AG04450 (cell line): ENCODE data around the gene MCL1. TPM values are rescaled to one million over a fixed set of nuclear protein-coding genes. Genes with fewer than 3 reads are reported as not detected.

Experiments used
- CTCF ChIA-PET: fragments of 300-600, 350-600 bp; formaldehyde crosslinking; extraction: SDS; loops from one replicate; lab custom pipeline; 2022; ENCODE audit warnings: antibody characterized with exemption, inconsistent platforms; lab: Charles Lee
- POLR2A ChIA-PET: fragments of 350-600 bp; formaldehyde crosslinking; extraction: SDS; loops from one replicate; lab custom pipeline; 2021; ENCODE audit warnings: antibody characterized with exemption, inconsistent platforms; lab: Yijun Ruan, JAX
- DNase-seq: peaks from one replicate; pipeline ENCODE4 v3.0.0-alpha.2; 2011; ENCODE audit warnings: low read depth, low spot score
- H3K27ac ChIP-seq: one replicate; pipeline ENCODE4 v1.5.1; 2012; ENCODE audit warnings: low read depth, low read length, control low read depth
- H3K27me3 ChIP-seq: one replicate; pipeline ENCODE4 v1.6.0; 2012; ENCODE audit warnings: low read length; ENCODE audit not compliant: control insufficient read depth, insufficient read depth
- H3K4me3 ChIP-seq: 2 replicates; pipeline ENCODE4 v1.5.1; 2011; ENCODE audit warnings: mild to moderate bottlenecking, low read depth, low read length, control low read depth
- H3K9me3 ChIP-seq: 2 replicates; pipeline ENCODE4 v1.5.1; 2012; ENCODE audit warnings: low read length; ENCODE audit not compliant: control insufficient read depth, insufficient read depth
- CTCF ChIP-seq: IDR thresholded peaks from 2 replicates; pipeline ENCODE4 v1.5.1; 2011; ENCODE audit warnings: low read depth, low read length, control low read depth, inconsistent platforms
- polyA plus RNA-seq: library from polyadenylated mRNA; depleted of rRNA; stranded (reverse); fragments of >200 nt; gene quantifications from 2 replicates; pipeline ENCODE4 v1.2.3, GENCODE V29; 2011

MCL1 gene
- polyA plus RNA-seq, 1 experiment, result 138 TPM

GRCh38 chr1:150548632-150549495, 30.5 kb downstream of the MCL1 start, which contains the start of gene ADAMTSL4:
Gene ADAMTSL4 (plus strand): TSS chr1:150549408. CDS start chr1:150552289, 2,881 bp downstream.
- Histone ChIP-seq H3K4me3 (peak within 1 kb of the TSS; percentile 64), H3K27ac (peak within 1 kb of the TSS; percentile 61), H3K27me3 (no peaks in the 10 kb centered on the region), H3K9me3 (no peaks in the 10 kb centered on the region)
- ChIA-PET CTCF (interaction anchor here (0.6 to 7.2 kb wide), 5 partner anchors 11 to 255 kb away, joined by 3 to 64 read pairs (median 7); no protein-coding TSS in a partner anchor), POLR2A (interaction anchor here (0.7 to 1.1 kb wide), 3 partner anchors 12 to 33 kb away, joined by 3 to 4 read pairs (median 4); partner anchors contain the start of gene FALEC)
- no peak for DNase-seq
- TF ChIP-seq CTCF, result 0 out of 2 replicates have a peak, but pooled peaks have one; percentile 10

- CTCF ChIA-PET, result interaction anchor here (0.6 to 7.2 kb wide), 4 partner anchors 11 to 27 kb away, joined by 3 to 64 read pairs (median 6); no protein-coding TSS in a partner anchor
Measured at GRCh38 chr1:150548324-150548631, 31.1 kb downstream of the MCL1 start.

GRCh38 chr1:150546294-150546937, 33.0 kb downstream of the MCL1 start:
- DNase-seq, result no peak
- Histone ChIP-seq H3K9me3 (no peaks in the 10 kb centered on the region), H3K27ac (no peak overlapping the region), H3K4me3 (no peak overlapping the region), H3K27me3 (no peaks in the 10 kb centered on the region)
- POLR2A ChIA-PET, result no interaction called here
- CTCF ChIA-PET, result interaction anchor here (2.4 to 7.2 kb wide), 2 partner anchors 14 kb away, joined by 9 to 64 read pairs; no protein-coding TSS in a partner anchor
- TF ChIP-seq CTCF, result no peak

More at GRCh38 chr1:150548324-150548631, 31.1 kb downstream of the MCL1 start:
- TF ChIP-seq CTCF, result no peak
- no peak for DNase-seq
- no peaks in the 10 kb centered on the region for H3K9me3 ChIP-seq
- H3K27me3 ChIP-seq, result no peaks in the 10 kb centered on the region
- H3K27ac ChIP-seq, result no peak overlapping the region
- POLR2A ChIA-PET, result interaction anchor here (0.7 to 1.1 kb wide), 3 partner anchors 13 to 33 kb away, joined by 3 to 4 read pairs (median 4); partner anchors contain the start of gene FALEC
- H3K4me3 ChIP-seq, result peak overlapping the region; percentile 64

- POLR2A ChIA-PET, result no interaction called here
- no peak overlapping the region for H3K27ac ChIP-seq
- H3K27me3 ChIP-seq, result no peaks in the 10 kb centered on the region
- H3K4me3 ChIP-seq, result no peak overlapping the region
- CTCF ChIA-PET, result interaction anchor here (2.3 to 7.2 kb wide), 2 partner anchors 13 to 15 kb away, joined by 18 to 64 read pairs; no protein-coding TSS in a partner anchor
- DNase-seq, result no peak
- no peaks in the 10 kb centered on the region for H3K9me3 ChIP-seq
- no peak for TF ChIP-seq CTCF
Measured at GRCh38 chr1:150545486-150546032, 33.9 kb downstream of the MCL1 start.
